HEK293 (cell line): ENCODE data around the gene CCT8L2.
"Not testable (repeated sequence)": the region's sequence is repeated elsewhere in the genome, so short reads cannot be mapped to it uniquely, and the experiment has no call there.

Experiments used
- CTCF ChIA-PET: fragments of 350-600 bp; formaldehyde crosslinking; extraction: SDS; loops from one replicate; lab custom pipeline; 2021; ENCODE audit warnings: antibody characterized with exemption; lab: Yijun Ruan, JAX
- POLR2A ChIA-PET: fragments of 300-600 bp; formaldehyde crosslinking; extraction: SDS; loops from one replicate; lab custom pipeline; 2020; ENCODE audit warnings: antibody characterized with exemption, inconsistent platforms; lab: Yijun Ruan, JAX
- H3K27ac ChIP-seq: fragments of 200-500 bp; sonication (Bioruptor generic); 2 replicates; pipeline ENCODE4 v1.5.1; 2014; ENCODE audit warnings: low read depth, low read length, control low read depth, inconsistent platforms; ENCODE audit errors: extremely low read depth
- H3K36me3 ChIP-seq, 2 experiments: fragments of 200-500 bp in 1 of 2; sonication (Bioruptor generic) in 1 of 2; 1 replicate in 1 of 2; 2 replicates in 1 of 2; pipeline ENCODE4 v1.5.1; 2014 to 2017; ENCODE audit warnings: inconsistent platforms in 2 of 2, low read length in 2 of 2; ENCODE audit not compliant: control insufficient read depth in 2 of 2, insufficient read depth in 1 of 2
- H3K4me1 ChIP-seq: fragments of 200-500 bp; sonication (Bioruptor generic); 2 replicates; pipeline ENCODE4 v1.5.1; 2014; ENCODE audit warnings: mild to moderate bottlenecking, low read length, inconsistent platforms; ENCODE audit not compliant: control insufficient read depth, insufficient read depth
- H3K4me3 ChIP-seq: 2 replicates; pipeline ENCODE4 v1.5.1; 2011; ENCODE audit warnings: low read depth, mild to moderate bottlenecking, control low read depth, low read length, moderate library complexity
- H3K9me3 ChIP-seq: fragments of 200-500 bp; sonication (Bioruptor generic); 2 replicates; pipeline ENCODE4 v1.5.1; 2014; ENCODE audit warnings: low read depth, low read length, inconsistent platforms; ENCODE audit not compliant: control insufficient read depth, insufficient read depth
- EGR2 ChIP-seq: fragments of 450-650 bp; formaldehyde crosslinking; IDR thresholded peaks from 2 replicates; pipeline ENCODE4 v1.5.1; 2016; ENCODE audit warnings: low read depth, missing biosample characterization, missing genetic modification characterization
- FEZF1 ChIP-seq: fragments of 450-650 bp; formaldehyde crosslinking; IDR thresholded peaks from 2 replicates; pipeline ENCODE4 v1.5.1; 2016; ENCODE audit warnings: missing biosample characterization, missing genetic modification characterization
- GLIS1 ChIP-seq: fragments of 450-650 bp; formaldehyde crosslinking; IDR thresholded peaks from 2 replicates; pipeline ENCODE4 v1.5.1; 2016; ENCODE audit warnings: missing biosample characterization, missing genetic modification characterization
- HOXC10 ChIP-seq: sonication (generic); formaldehyde crosslinking; IDR thresholded peaks from 2 replicates; pipeline ENCODE4 v1.8.1; 2023; ENCODE audit warnings: mild to moderate bottlenecking, missing genetic modification reagents
- WT1 ChIP-seq: fragments of 450-650 bp; formaldehyde crosslinking; IDR thresholded peaks from 2 replicates; pipeline ENCODE4 v1.5.1; 2016; ENCODE audit warnings: missing biosample characterization, missing genetic modification characterization
- ZBTB20 ChIP-seq: fragments of 450-650 bp; formaldehyde crosslinking; IDR thresholded peaks from 2 replicates; pipeline ENCODE4 v1.5.1; 2016; ENCODE audit warnings: missing biosample characterization, missing genetic modification characterization
- ZBTB26 ChIP-seq: fragments of 450-650 bp; formaldehyde crosslinking; optimal IDR thresholded peaks from 2 replicates; pipeline ENCODE3; 2016; ENCODE audit warnings: missing biosample characterization, mild to moderate bottlenecking, missing genetic modification characterization
- ZNF18 ChIP-seq: fragments of 450-650 bp; formaldehyde crosslinking; IDR thresholded peaks from 2 replicates; pipeline ENCODE4 v1.5.1; 2016; ENCODE audit warnings: missing biosample characterization, missing genetic modification characterization
- ZNF335 ChIP-seq: fragments of 450-650 bp; formaldehyde crosslinking; conservative IDR thresholded peaks from 2 replicates; pipeline ENCODE4 v1.5.1; 2016; ENCODE audit warnings: missing biosample characterization, missing genetic modification characterization
- ZNF580 ChIP-seq: fragments of 450-650 bp; formaldehyde crosslinking; IDR thresholded peaks from 2 replicates; pipeline ENCODE4 v1.5.1; 2016; ENCODE audit warnings: missing biosample characterization, missing genetic modification characterization

The CCT8L2 gene

GRCh38 chr22:16608931-16609330 lies 16.3 kb upstream of the CCT8L2 start:
- TF ChIP-seq ZBTB20 (tag by site-specific recombination) (0 out of 2 replicates have a peak, but pooled peaks have one; percentile 45), HOXC10 (CRISPR knock-in tag) (no peak), EGR2 (tag by site-specific recombination) (no peak)
- TF ChIP-seq, all 188 proteins: peak for 1
- ChIA-PET CTCF (no interaction called here), POLR2A (no interaction called here)
- no peaks in the 10 kb centered on the region; the same call in 1 of the 2 replicates for H3K4me1 ChIP-seq
- H3K27ac ChIP-seq = no peak overlapping the region
- no peak overlapping the region for H3K4me3 ChIP-seq
- H3K9me3 ChIP-seq = no peaks in the 10 kb centered on the region
- H3K36me3 ChIP-seq = no peaks in the 10 kb centered on the region

- POLR2A ChIA-PET, H3K4me3 ChIP-seq, H3K4me1 ChIP-seq, H3K9me3 ChIP-seq, H3K36me3 ChIP-seq, CTCF ChIA-PET: not testable (repeated sequence)
- peak overlapping the region; percentile 53; the same call in 1 of the 2 replicates for H3K27ac ChIP-seq
- TF ChIP-seq WT1 (tag by site-specific recombination) = peak; percentile 76
- TF ChIP-seq FEZF1 (tag by site-specific recombination) = 0 out of 2 replicates have a peak, but pooled peaks have one; percentile 36
- TF ChIP-seq GLIS1 (tag by site-specific recombination) = peak; percentile 18; the same call in 1 of the 2 replicates
These were observed 11.8 kb upstream of the CCT8L2 start for GRCh38 chr22:16604257-16604998.

GRCh38 chr22:16603770-16604242 lies 11.2 kb upstream of the CCT8L2 start:
- POLR2A ChIA-PET, H3K4me1 ChIP-seq, H3K27ac ChIP-seq, H3K4me3 ChIP-seq, CTCF ChIA-PET, H3K9me3 ChIP-seq, H3K36me3 ChIP-seq: not testable (repeated sequence)

- Histone ChIP-seq H3K36me3 (no peaks in the 10 kb centered on the region), H3K9me3 (no peaks in the 10 kb centered on the region), H3K4me3 (no peak overlapping the region)
- TF ChIP-seq ZBTB20 (tag by site-specific recombination) (0 out of 2 replicates have a peak, but pooled peaks have one; percentile 2), ZNF18 (no peak), ZNF580 (tag by site-specific recombination) (no peak), ZNF335 (no peak)
- TF ChIP-seq, all 188 proteins: peak for 1
- no peaks in the 10 kb centered on the region; the same call in 1 of the 2 replicates for H3K4me1 ChIP-seq
- CTCF ChIA-PET = no interaction called here
- POLR2A ChIA-PET = no interaction called here
- H3K27ac ChIP-seq = no peak overlapping the region
These were observed 10.8 kb upstream of the CCT8L2 start for GRCh38 chr22:16603448-16603768.

- H3K4me3 ChIP-seq, H3K4me1 ChIP-seq, CTCF ChIA-PET, H3K27ac ChIP-seq, POLR2A ChIA-PET, H3K9me3 ChIP-seq, H3K36me3 ChIP-seq: not testable (repeated sequence)
- TF ChIP-seq ZBTB20 (tag by site-specific recombination) (peak; percentile 19; the same call in 1 of the 2 replicates), ZBTB26 (tag by site-specific recombination) (peak; percentile 17)
These were observed 10.3 kb upstream of the CCT8L2 start for GRCh38 chr22:16602728-16603447.
